ENCODE data around the gene SLC15A3. TPM values are rescaled to one million over a fixed set of nuclear protein-coding genes. Genes with fewer than 3 reads are reported as not detected.
A peak's percentile ranks its signal among the peaks of the same experiment; 100 is the strongest.

The SLC15A3 gene
- polyA plus RNA-seq, 3 donors, result 27.1 to 121 (median 35.0) TPM

DNA sequence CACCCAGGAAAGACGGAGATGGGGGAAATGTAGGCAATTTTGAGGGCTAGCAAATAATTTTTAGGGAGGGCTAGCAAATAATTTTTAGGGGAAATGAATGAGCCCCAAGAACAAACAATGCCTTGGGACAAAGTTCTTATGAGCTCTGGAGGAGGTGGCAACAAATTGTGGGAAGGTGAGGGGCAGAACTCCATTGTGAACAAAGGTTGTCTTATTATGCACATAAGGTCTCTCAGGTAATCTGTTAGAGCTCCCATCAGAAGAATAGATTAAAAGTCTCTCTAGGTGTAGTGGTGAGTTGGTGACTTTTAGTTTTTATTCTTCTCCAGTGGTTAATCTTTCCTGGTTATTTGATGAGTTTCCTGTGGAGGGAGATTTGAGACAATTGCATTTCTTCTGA is 43.2 kb downstream of the SLC15A3 start:
- H4K20me1 ChIP-seq (ENCODE audit: insufficient read depth, low read length), result peaks cover 20% of the 10 kb centered on the region
- peaks cover 23% of the 10 kb centered on the region for H3K79me2 ChIP-seq (ENCODE audit: insufficient read depth, low read length)
- DNase-seq, result no peak
- H3K27ac ChIP-seq (ENCODE audit: low read depth in 1 of 2, low read length in 2 of 2), result peak overlapping the region in 1 of 2 donors; percentile 79
- H3K27me3 ChIP-seq (ENCODE audit: control insufficient read depth in 2 of 2, insufficient read depth in 2 of 2, low read length in 2 of 2), result no peaks in the 10 kb centered on the region
- H3K27me3 Mint-ChIP-seq (ENCODE audit: low read depth in 3 of 3), result peaks cover 0 to 5% (median 2%) of the 10 kb centered on the region in 3 donors
- 100% methylated on average over 1 of the region's 1 CpG for WGBS (ENCODE audit: insufficient coverage)
- H3K4me1 Mint-ChIP-seq, result peaks cover 80% of the 10 kb centered on the region
- H3K4me2 ChIP-seq (replicated peaks; ENCODE audit: extremely low read depth, low read length, poor library complexity, severe bottlenecking), result no peak overlapping the region
- peaks cover 2 to 12% of the 10 kb centered on the region in 2 donors for H3K36me3 Mint-ChIP-seq
- H3K4me3 ChIP-seq (replicated peaks in 1 of 3; ENCODE audit: low read depth in 2 of 3, low read length in 3 of 3), result no peak overlapping the region
- no peak overlapping the region for H3K9ac ChIP-seq (ENCODE audit: insufficient read depth, low read length, poor library complexity, severe bottlenecking)
- H2AFZ ChIP-seq (ENCODE audit: insufficient read depth, low read depth, low read length, poor library complexity, severe bottlenecking), result no peak overlapping the region
- TF ChIP-seq CTCF (IDR thresholded peaks at IDR 0.05), result no peak
- peak overlapping the region in 3 of 7 donors; percentile 90 to 95 (median 92) for H3K27ac Mint-ChIP-seq
- H3K9me3 Mint-ChIP-seq, result peaks cover 0 to 13% (median 6%) of the 10 kb centered on the region in 7 donors
- H3K4me3 Mint-ChIP-seq, result no peak overlapping the region
- intact Hi-C loops (cut with micrococcal nuclease), result loop anchor here in 1 of 2 donors (5.0 kb wide), 1 partner anchor 67 kb away; the partner anchor contains the start of gene CCDC86
- peaks cover under 1 to 6% of the 10 kb centered on the region in 2 donors for H3K36me3 ChIP-seq (replicated peaks in 1 of 2; ENCODE audit: control insufficient read depth in 1 of 2, insufficient read depth in 2 of 2, low read length in 2 of 2)
- peaks cover 61 to 67% of the 10 kb centered on the region in 2 donors for H3K4me1 ChIP-seq (ENCODE audit: control insufficient read depth in 1 of 2, insufficient read depth in 2 of 2, low read length in 2 of 2)
- H3K9me3 ChIP-seq (replicated peaks in 1 of 2; ENCODE audit: control insufficient read depth in 1 of 2, insufficient read depth in 1 of 2, low read length in 2 of 2), result no peaks in the 10 kb centered on the region

DNA sequence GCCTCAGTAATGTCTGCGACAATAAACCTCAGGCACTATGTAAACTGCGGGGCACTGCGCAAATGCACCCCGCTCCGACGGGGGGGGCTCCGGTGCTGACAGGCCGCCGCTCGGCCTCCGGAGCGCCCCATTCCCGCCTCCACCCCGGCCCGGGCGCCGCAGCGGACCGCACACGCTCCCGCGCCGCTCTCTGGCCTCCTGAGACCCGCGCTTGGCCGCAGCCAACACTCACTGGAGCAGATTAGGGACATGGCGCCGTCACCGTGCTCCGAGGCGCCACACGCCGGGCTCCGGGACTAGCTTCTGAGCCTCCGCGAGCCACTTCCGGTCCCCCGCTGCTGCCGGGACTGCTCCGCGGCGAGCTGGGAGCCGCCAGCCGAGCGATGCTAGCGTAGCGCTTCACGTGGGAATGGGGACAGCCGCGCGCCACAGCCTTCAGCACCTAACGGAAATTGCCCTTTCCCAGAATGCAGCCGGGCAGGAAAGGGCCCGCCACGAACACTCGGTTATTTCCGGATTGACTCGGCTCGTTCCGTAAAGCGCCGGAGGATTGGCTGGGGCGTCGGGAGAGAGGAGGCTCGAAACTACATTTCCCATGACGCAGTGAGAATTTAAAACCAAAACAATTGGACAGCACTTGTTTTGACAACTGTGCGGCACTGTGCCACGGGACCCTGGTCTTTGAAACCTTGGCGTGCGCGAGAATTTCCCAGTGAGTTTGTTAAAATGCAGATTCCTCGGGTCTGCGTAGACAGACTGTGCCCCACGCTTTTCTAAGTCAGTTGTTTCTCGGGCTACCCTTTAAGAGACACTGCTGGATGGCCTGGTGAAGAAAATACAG is 45.6 kb downstream of the SLC15A3 start, which contains the start of gene PRPF19:
PRPF19 (minus strand) TSS at position 454 of the 841 bp plus-strand sequence; CDS start at position 251, 203 bp downstream.
- peak within 1 kb of the TSS; percentile 80 for H3K4me2 ChIP-seq (replicated peaks; ENCODE audit: extremely low read depth, low read length, poor library complexity, severe bottlenecking)
- H3K4me3 ChIP-seq (replicated peaks in 1 of 3; ENCODE audit: low read depth in 2 of 3, low read length in 3 of 3), result peak within 1 kb of the TSS; percentile 61 to 90 (median 66)
- H3K79me2 ChIP-seq (ENCODE audit: insufficient read depth, low read length), result peaks cover 38% of the 10 kb centered on the region
- H3K27ac ChIP-seq (ENCODE audit: low read depth in 1 of 2, low read length in 2 of 2), result peak within 1 kb of the TSS; percentile 65 to 91
- WGBS (ENCODE audit: insufficient coverage), result under 1% methylated on average over 74 of the region's 75 CpGs
- TF ChIP-seq CTCF (IDR thresholded peaks at IDR 0.05), result no peak
- peaks cover 26 to 33% of the 10 kb centered on the region in 2 donors for H3K36me3 Mint-ChIP-seq
- peak; percentile 95 to 97 (median 96) for DNase-seq
- peaks cover 0 to 13% (median 6%) of the 10 kb centered on the region in 7 donors for H3K9me3 Mint-ChIP-seq
- intact Hi-C loops (cut with micrococcal nuclease), result loop anchor here in 1 of 2 donors (5.0 kb wide), 1 partner anchor 64 kb away; the partner anchor contains the start of gene CCDC86
- peaks cover 28% of the 10 kb centered on the region for H4K20me1 ChIP-seq (ENCODE audit: insufficient read depth, low read length)
- peak within 1 kb of the TSS; percentile 90 for H2AFZ ChIP-seq (ENCODE audit: insufficient read depth, low read depth, low read length, poor library complexity, severe bottlenecking)
- peaks cover 25 to 30% of the 10 kb centered on the region in 2 donors for H3K36me3 ChIP-seq (replicated peaks in 1 of 2; ENCODE audit: control insufficient read depth in 1 of 2, insufficient read depth in 2 of 2, low read length in 2 of 2)
- H3K4me1 ChIP-seq (ENCODE audit: control insufficient read depth in 1 of 2, insufficient read depth in 2 of 2, low read length in 2 of 2), result peaks cover 50 to 56% of the 10 kb centered on the region in 2 donors
- peaks cover 64% of the 10 kb centered on the region for H3K4me1 Mint-ChIP-seq
- H3K9me3 ChIP-seq (replicated peaks in 1 of 2; ENCODE audit: control insufficient read depth in 1 of 2, insufficient read depth in 1 of 2, low read length in 2 of 2), result no peaks in the 10 kb centered on the region
- peaks cover 0 to 5% (median 2%) of the 10 kb centered on the region in 3 donors for H3K27me3 Mint-ChIP-seq (ENCODE audit: low read depth in 3 of 3)
- peak within 1 kb of the TSS; percentile 86 to 89 for H3K4me3 Mint-ChIP-seq
- peak within 1 kb of the TSS; percentile 91 to 97 (median 95) for H3K27ac Mint-ChIP-seq
- peak within 1 kb of the TSS; percentile 92 for H3K9ac ChIP-seq (ENCODE audit: insufficient read depth, low read length, poor library complexity, severe bottlenecking)
- H3K27me3 ChIP-seq (ENCODE audit: control insufficient read depth in 2 of 2, insufficient read depth in 2 of 2, low read length in 2 of 2), result no peaks in the 10 kb centered on the region

All from CD14-positive monocyte (primary cell).